Skeletal muscle tissue (tissue), 4 donors: ENCODE measurements around the gene ELF4. TPM values are rescaled to one million over a fixed set of nuclear protein-coding genes. Genes with fewer than 3 reads are reported as not detected.

ENCODE experiments used
- H3K27ac ChIP-seq: one replicate; pipeline ENCODE4 v1.7.0; 2013; ENCODE audit warnings: mild to moderate bottlenecking, low read depth, low read length, inconsistent platforms
- H3K27me3 ChIP-seq, 3 donors: one replicate each; pipeline ENCODE4 v1.7.0; 2013; ENCODE audit warnings: low read length in 3 of 3; ENCODE audit not compliant: control insufficient read depth in 3 of 3, insufficient read depth in 3 of 3
- H3K36me3 ChIP-seq, 3 donors: one replicate each; pipeline ENCODE4 v1.7.0; 2013; ENCODE audit warnings: low read length in 3 of 3; ENCODE audit not compliant: control insufficient read depth in 3 of 3, insufficient read depth in 3 of 3
- H3K4me1 ChIP-seq, 3 donors: one replicate each; pipeline ENCODE4 v1.7.0; 2013; ENCODE audit warnings: low read length in 3 of 3, mild to moderate bottlenecking in 3 of 3; ENCODE audit not compliant: control insufficient read depth in 3 of 3, insufficient read depth in 3 of 3
- H3K4me3 ChIP-seq, 3 donors: one replicate each; pipeline ENCODE4 v1.7.0; 2013; ENCODE audit warnings: low read length in 3 of 3
- H3K9ac ChIP-seq, 3 donors: one replicate each; pipeline ENCODE4 v1.7.0; 2013; ENCODE audit warnings: low read length in 3 of 3, mild to moderate bottlenecking in 3 of 3, moderate library complexity in 2 of 3, low read depth in 1 of 3
- H3K9me3 ChIP-seq, 3 donors: one replicate each; pipeline ENCODE4 v1.7.0; 2013; ENCODE audit warnings: low read length in 3 of 3; ENCODE audit not compliant: control insufficient read depth in 3 of 3
- total RNA-seq: library from RNA; depleted of rRNA; stranded (reverse); fragments of >200 nt; gene quantifications from one replicate; pipeline ENCODE4 v1.2.3, GENCODE V29; 2014
- donor health status: Osteomylitis.

ELF4 gene
- total RNA-seq: 5.7 TPM

GRCh38 chrX:130110379-130111219 is at the start of gene ELF4:
TSS of gene ELF4 (minus strand) at chrX:130110497. CDS start at chrX:130081330, 29,167 bp downstream.
- Histone ChIP-seq H3K4me3 (peak within 1 kb of the TSS; percentile 51 to 60 (median 51)), H3K9me3 (no peaks in the 10 kb centered on the region), H3K4me1 (peaks cover 0 to 9% (median 4%) of the 10 kb centered on the region in 3 donors), H3K27me3 (peaks cover 0 to 16% (median 8%) of the 10 kb centered on the region in 3 donors), H3K9ac (peak within 1 kb of the TSS; percentile 43 to 65 (median 64)), H3K36me3 (no peaks in the 10 kb centered on the region), H3K27ac (peak within 1 kb of the TSS; percentile 79)

GRCh38 chrX:130159776-130160175 is 49.5 kb upstream of the ELF4 start:
- Histone ChIP-seq H3K9me3 (no peaks in the 10 kb centered on the region), H3K27me3 (no peaks in the 10 kb centered on the region), H3K4me1 (peaks cover 3 to 12% (median 7%) of the 10 kb centered on the region in 3 donors), H3K9ac (no peak overlapping the region), H3K27ac (no peak overlapping the region), H3K4me3 (no peak overlapping the region), H3K36me3 (no peaks in the 10 kb centered on the region)

GRCh38 chrX:130158311-130158710 is 48.0 kb upstream of the ELF4 start:
- Histone ChIP-seq H3K27ac (no peak overlapping the region), H3K27me3 (no peaks in the 10 kb centered on the region), H3K4me3 (no peak overlapping the region), H3K36me3 (peaks cover 0 to 3% (median 0%) of the 10 kb centered on the region in 3 donors), H3K4me1 (peaks cover 0 to 4% (median 0%) of the 10 kb centered on the region in 3 donors), H3K9ac (no peak overlapping the region), H3K9me3 (no peaks in the 10 kb centered on the region)

DNA sequence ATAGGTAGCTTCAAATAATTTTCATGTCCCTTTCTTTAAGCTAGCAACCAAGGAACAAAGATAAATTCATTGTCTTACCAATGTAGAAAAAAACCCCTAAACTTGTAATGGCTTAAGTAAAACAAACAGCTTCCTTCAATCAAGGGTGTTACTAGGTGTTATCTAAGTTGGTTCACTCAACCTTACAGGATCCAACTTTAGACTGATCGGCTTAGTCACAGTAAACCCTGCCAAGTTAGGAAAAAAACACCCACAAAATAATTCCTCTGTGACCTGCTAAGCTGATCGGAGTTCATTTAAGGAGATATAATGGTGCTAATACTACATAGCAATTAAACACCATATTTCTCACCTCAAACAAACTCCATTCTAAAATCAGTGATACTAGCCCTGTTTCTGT is 45.3 kb upstream of the ELF4 start:
- H3K4me1 ChIP-seq: peaks cover 0 to 4% (median 0%) of the 10 kb centered on the region in 3 donors
- H3K27ac ChIP-seq: no peak overlapping the region
- H3K9ac ChIP-seq: no peak overlapping the region
- H3K36me3 ChIP-seq: peaks cover 0 to 3% (median 0%) of the 10 kb centered on the region in 3 donors
- no peak overlapping the region for H3K4me3 ChIP-seq
- H3K9me3 ChIP-seq: no peaks in the 10 kb centered on the region
- H3K27me3 ChIP-seq: no peaks in the 10 kb centered on the region

DNA sequence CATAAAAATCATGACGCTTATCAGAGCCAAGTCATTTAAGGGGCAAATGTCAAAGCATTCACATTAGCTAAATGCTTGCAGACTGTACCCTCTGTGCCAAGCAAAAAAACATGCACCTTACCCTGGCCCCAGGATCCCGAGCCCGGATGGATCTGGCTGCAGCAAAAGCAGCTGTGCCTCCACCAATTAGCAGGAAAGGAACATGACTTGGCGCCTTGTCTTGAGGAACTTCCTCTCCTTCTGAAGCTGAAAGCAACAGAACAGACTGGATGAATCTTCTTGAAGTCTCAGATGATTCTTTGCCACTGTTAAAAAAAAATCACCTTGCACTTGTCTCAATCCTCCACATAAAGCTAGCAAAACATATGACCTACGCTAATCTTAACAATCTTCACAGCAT is 37.3 kb upstream of the ELF4 start:
- Histone ChIP-seq H3K27me3 (no peaks in the 10 kb centered on the region), H3K9ac (no peak overlapping the region), H3K4me1 (no peaks in the 10 kb centered on the region), H3K27ac (no peak overlapping the region), H3K9me3 (no peaks in the 10 kb centered on the region), H3K36me3 (peaks cover 24 to 42% (median 28%) of the 10 kb centered on the region in 3 donors), H3K4me3 (no peak overlapping the region)

- Histone ChIP-seq H3K9ac (no peak overlapping the region), H3K4me3 (no peak overlapping the region), H3K36me3 (peaks cover 28 to 47% (median 28%) of the 10 kb centered on the region in 3 donors), H3K27ac (no peak overlapping the region), H3K9me3 (no peaks in the 10 kb centered on the region), H3K4me1 (no peaks in the 10 kb centered on the region), H3K27me3 (no peaks in the 10 kb centered on the region)
Observed at GRCh38 chrX:130145123-130145522, 34.8 kb upstream of the ELF4 start.

GRCh38 chrX:130144509-130144908 is 34.2 kb upstream of the ELF4 start:
- peaks cover 33 to 50% (median 34%) of the 10 kb centered on the region in 3 donors for H3K36me3 ChIP-seq
- H3K9me3 ChIP-seq: no peaks in the 10 kb centered on the region
- no peak overlapping the region for H3K27ac ChIP-seq
- H3K9ac ChIP-seq: no peak overlapping the region
- no peaks in the 10 kb centered on the region for H3K27me3 ChIP-seq
- H3K4me3 ChIP-seq: no peak overlapping the region
- H3K4me1 ChIP-seq: no peaks in the 10 kb centered on the region

DNA sequence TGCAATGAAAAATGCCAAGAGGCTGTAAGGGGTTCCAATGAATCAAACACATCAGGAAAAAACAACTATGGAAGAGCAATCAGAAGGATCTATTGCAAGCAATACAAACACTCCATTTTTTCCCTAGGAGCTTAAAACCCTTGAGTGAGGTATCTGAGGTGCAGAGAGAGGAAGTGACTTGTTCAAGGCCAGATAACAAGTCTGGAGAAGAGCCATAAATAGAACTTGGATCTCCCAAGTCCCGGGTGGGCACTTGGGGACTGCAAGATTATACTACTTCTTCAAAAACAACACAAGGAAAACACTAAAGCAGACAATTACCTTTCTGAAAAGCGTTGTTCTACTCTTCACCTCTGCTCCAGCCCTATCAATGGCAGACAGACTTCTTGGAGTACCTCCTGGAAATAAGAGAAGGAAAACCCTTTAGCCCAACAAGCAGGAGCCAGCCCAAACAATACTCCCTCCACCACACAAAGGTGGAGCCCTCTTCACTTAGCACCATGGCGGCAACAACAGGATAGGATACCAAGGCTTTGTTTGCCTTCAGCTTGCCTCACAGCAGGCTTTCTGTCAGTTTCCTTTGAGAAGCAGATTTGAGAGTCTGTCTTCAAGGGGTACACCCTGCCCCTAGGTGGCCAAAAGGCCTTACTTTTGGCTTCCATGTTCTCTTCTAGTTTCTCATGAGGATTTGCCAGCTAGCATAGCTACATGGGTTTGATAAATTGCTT is 29.3 kb upstream of the ELF4 start:
- Histone ChIP-seq H3K9ac (no peak overlapping the region), H3K27ac (no peak overlapping the region), H3K4me3 (no peak overlapping the region), H3K9me3 (no peaks in the 10 kb centered on the region), H3K36me3 (peaks cover 26 to 43% (median 36%) of the 10 kb centered on the region in 3 donors), H3K27me3 (no peaks in the 10 kb centered on the region), H3K4me1 (no peaks in the 10 kb centered on the region)

GRCh38 chrX:130136961-130137360 is 26.7 kb upstream of the ELF4 start:
- Histone ChIP-seq H3K36me3 (peaks cover 21 to 41% (median 31%) of the 10 kb centered on the region in 3 donors), H3K9me3 (no peaks in the 10 kb centered on the region)

DNA sequence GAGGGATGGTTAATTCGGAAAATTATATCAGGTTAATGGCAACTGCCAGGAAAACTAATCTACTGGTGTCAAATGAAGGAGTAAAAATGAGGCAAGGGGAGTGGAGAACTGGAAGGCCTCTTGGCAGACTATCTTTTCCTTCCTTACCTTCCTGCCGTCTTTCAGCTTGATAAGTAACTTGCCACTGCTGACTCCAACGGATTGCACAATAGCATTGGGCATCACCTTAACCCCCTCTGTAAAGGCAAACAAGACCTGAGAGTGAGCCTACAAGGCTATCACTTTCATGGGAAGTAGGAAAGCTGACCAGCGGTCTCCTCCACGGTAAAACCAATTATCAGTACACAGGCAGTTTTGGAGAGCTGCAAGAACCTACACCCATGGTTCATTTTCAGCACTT is 26.2 kb upstream of the ELF4 start:
- Histone ChIP-seq H3K36me3 (peaks cover 23 to 42% (median 32%) of the 10 kb centered on the region in 3 donors), H3K4me1 (no peaks in the 10 kb centered on the region), H3K9ac (no peak overlapping the region), H3K27ac (no peak overlapping the region), H3K9me3 (no peaks in the 10 kb centered on the region), H3K27me3 (no peaks in the 10 kb centered on the region), H3K4me3 (no peak overlapping the region)

More at GRCh38 chrX:130136961-130137360, 26.7 kb upstream of the ELF4 start:
- no peaks in the 10 kb centered on the region for H3K4me1 ChIP-seq
- H3K4me3 ChIP-seq: no peak overlapping the region
- no peaks in the 10 kb centered on the region for H3K27me3 ChIP-seq
- H3K9ac ChIP-seq: no peak overlapping the region
- H3K27ac ChIP-seq: no peak overlapping the region
